Measurements from ENCODE around the gene PSAP.

DNA sequence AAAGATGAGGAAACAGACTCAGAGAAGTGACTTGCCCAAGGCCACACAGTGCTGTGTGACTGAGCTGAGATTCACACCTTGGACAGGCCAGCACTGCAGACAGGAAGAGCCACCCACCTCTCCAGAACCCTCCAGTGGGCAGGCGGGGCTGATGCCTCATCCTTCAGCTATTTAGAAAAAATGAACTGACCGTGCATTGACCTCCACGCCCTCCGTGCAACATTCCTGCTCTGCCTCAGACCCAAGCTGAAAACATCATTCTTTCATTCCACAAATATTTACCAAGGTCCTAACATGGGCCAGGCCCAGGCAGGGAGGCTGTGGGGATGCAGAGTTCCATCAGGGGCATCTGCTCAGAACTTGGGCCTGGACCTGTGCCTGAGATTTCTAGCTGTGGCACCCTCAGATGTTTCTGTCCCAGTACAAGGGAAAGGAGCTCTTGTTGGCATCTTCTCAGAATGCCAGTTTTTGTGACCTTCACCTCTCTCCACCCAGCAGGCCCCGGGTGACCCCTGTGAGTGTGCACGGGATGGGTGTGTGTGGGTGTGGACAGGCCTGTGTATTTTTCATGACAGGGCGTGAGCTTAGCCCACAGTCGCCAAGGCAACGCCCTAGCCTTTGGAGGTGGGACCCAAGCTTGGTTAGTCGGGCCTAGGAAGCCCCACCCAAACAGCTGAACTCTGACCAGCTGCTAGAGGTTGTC is 84.2 kb downstream of the PSAP start:
- TF ChIP-seq, protein P1, sequence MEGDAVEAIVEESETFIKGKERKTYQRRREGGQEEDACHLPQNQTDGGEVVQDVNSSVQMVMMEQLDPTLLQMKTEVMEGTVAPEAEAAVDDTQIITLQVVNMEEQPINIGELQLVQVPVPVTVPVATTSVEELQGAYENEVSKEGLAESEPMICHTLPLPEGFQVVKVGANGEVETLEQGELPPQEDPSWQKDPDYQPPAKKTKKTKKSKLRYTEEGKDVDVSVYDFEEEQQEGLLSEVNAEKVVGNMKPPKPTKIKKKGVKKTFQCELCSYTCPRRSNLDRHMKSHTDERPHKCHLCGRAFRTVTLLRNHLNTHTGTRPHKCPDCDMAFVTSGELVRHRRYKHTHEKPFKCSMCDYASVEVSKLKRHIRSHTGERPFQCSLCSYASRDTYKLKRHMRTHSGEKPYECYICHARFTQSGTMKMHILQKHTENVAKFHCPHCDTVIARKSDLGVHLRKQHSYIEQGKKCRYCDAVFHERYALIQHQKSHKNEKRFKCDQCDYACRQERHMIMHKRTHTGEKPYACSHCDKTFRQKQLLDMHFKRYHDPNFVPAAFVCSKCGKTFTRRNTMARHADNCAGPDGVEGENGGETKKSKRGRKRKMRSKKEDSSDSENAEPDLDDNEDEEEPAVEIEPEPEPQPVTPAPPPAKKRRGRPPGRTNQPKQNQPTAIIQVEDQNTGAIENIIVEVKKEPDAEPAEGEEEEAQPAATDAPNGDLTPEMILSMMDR (IDR thresholded peaks at IDR 0.05): no peak
- no peak for TF ChIP-seq ZFX (IDR thresholded peaks at IDR 0.05; ENCODE audit: borderline replicate concordance)
